Mesendoderm (in vitro differentiated cells): ENCODE measurements around the gene COLEC12.
A peak's percentile ranks its signal among the peaks of the same experiment; 100 is the strongest.

Experiments used
- DNase-seq: peaks from one replicate; pipeline ENCODE4 v3.0.0; 2013
- H2AK5ac ChIP-seq: 2 replicates; pipeline ENCODE4 v1.6.1; 2013; ENCODE audit warnings: low read length, inconsistent platforms
- H2BK120ac ChIP-seq: 2 replicates; pipeline ENCODE4 v1.6.1; 2013; ENCODE audit warnings: low read depth, mild to moderate bottlenecking, low read length, moderate library complexity, mixed read lengths
- H2BK15ac ChIP-seq: replicated peaks from 2 replicates; pipeline ENCODE4 v1.6.1; 2013; ENCODE audit warnings: low read depth, mild to moderate bottlenecking, moderate library complexity
- H2BK5ac ChIP-seq: 2 replicates; pipeline ENCODE4 v1.6.1; 2013; ENCODE audit warnings: low read length, inconsistent platforms
- H3K18ac ChIP-seq: 2 replicates; pipeline ENCODE4 v1.6.1; 2013; ENCODE audit warnings: mild to moderate bottlenecking, low read length, mixed read lengths
- H3K23ac ChIP-seq: one replicate; pipeline ENCODE4 v1.6.1; 2013; ENCODE audit warnings: low read length
- H3K27ac ChIP-seq: 2 replicates; pipeline ENCODE4 v1.5.1; 2013; ENCODE audit warnings: low read depth, mild to moderate bottlenecking, inconsistent platforms, low read length, moderate library complexity
- H3K27me3 ChIP-seq: 2 replicates; pipeline ENCODE4 v1.6.1; 2013; ENCODE audit warnings: low read length, control low read depth, mild to moderate bottlenecking, inconsistent platforms; ENCODE audit not compliant: insufficient read depth, poor library complexity
- H3K36me3 ChIP-seq: 2 replicates; pipeline ENCODE4 v1.6.1; 2013; ENCODE audit warnings: low read length, inconsistent platforms; ENCODE audit not compliant: control insufficient read depth, insufficient read depth
- H3K4ac ChIP-seq: one replicate; pipeline ENCODE4 v1.6.1; 2013; ENCODE audit warnings: low read depth, mild to moderate bottlenecking, low read length, moderate library complexity
- H3K4me1 ChIP-seq: 2 replicates; pipeline ENCODE4 v1.6.1; 2013; ENCODE audit warnings: low read depth, low read length, inconsistent platforms; ENCODE audit not compliant: control insufficient read depth
- H3K4me2 ChIP-seq: 2 replicates; pipeline ENCODE4 v1.6.1; 2013; ENCODE audit warnings: low read length
- H3K4me3 ChIP-seq: 2 replicates; pipeline ENCODE4 v1.5.1; 2013; ENCODE audit warnings: mild to moderate bottlenecking, low read length
- H3K56ac ChIP-seq: one replicate; pipeline ENCODE4 v1.6.1; 2013; ENCODE audit warnings: low read length
- H3K79me1 ChIP-seq: 2 replicates; pipeline ENCODE4 v1.6.1; 2013; ENCODE audit warnings: low read length, inconsistent platforms
- H3K79me2 ChIP-seq: 2 replicates; pipeline ENCODE4 v1.6.1; 2013; ENCODE audit warnings: mild to moderate bottlenecking, low read length; ENCODE audit not compliant: control insufficient read depth, insufficient read depth
- H3K9ac ChIP-seq: 2 replicates; pipeline ENCODE4 v1.6.1; 2013; ENCODE audit warnings: low read length, inconsistent platforms
- H4K5ac ChIP-seq: one replicate; pipeline ENCODE4 v1.6.1; 2013; ENCODE audit warnings: low read length
- H4K8ac ChIP-seq: one replicate; pipeline ENCODE4 v1.6.1; 2013; ENCODE audit warnings: low read depth, mild to moderate bottlenecking, control low read depth, low read length, moderate library complexity
- WGBS: extraction: QIAGEN DNeasy Blood & Tissue Kit; methylation state at CpG from one replicate; pipeline ENCODE4 v1.1.7; 2013; ENCODE audit warnings: low lambda C conversion rate, missing lambda C conversion rate; ENCODE audit not compliant: insufficient coverage; ENCODE audit errors: extremely low coverage; 5-methylcytosine and 5-hydroxymethylcytosine counted together

The COLEC12 gene

DNA sequence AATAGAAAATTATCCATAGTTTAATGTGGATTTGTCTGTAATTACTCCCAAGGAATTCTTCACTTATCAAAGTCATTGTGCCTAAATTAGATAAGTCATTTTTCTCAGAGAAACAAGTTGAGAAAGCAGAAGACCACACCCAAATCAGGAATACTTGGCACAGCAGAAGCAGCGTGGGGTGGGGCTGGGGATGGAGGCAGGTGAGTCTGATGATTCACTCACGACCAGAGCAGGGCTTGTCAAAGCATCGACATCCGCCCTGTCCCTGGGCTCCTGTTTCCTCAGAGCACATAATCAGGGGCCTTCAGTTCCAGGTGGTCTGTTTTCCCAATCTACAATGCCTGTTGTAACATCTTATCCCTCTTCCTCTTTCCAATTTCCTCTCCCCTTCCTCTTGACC lies 31.5 kb upstream of the COLEC12 start:
- no peaks in the 10 kb centered on the region for H3K27me3 ChIP-seq
- no peaks in the 10 kb centered on the region for H3K36me3 ChIP-seq
- H2BK120ac ChIP-seq, result no peak overlapping the region
- no peak overlapping the region for H2AK5ac ChIP-seq
- no peak overlapping the region for H3K4me2 ChIP-seq
- H4K8ac ChIP-seq, result no peak overlapping the region
- no peak overlapping the region for H2BK5ac ChIP-seq
- H3K79me2 ChIP-seq, result no peaks in the 10 kb centered on the region
- no CpG with 5 or more reads among the region's 4 CpGs for WGBS
- no peak overlapping the region for H3K4ac ChIP-seq
- no peak overlapping the region for H4K5ac ChIP-seq
- no peak overlapping the region for H3K56ac ChIP-seq
- H2BK15ac ChIP-seq, result no peak overlapping the region
- H3K79me1 ChIP-seq, result no peaks in the 10 kb centered on the region
- H3K18ac ChIP-seq, result no peak overlapping the region
- DNase-seq, result no peak
- no peak overlapping the region for H3K27ac ChIP-seq
- H3K4me1 ChIP-seq, result no peaks in the 10 kb centered on the region
- H3K4me3 ChIP-seq, result no peak overlapping the region
- no peak overlapping the region for H3K23ac ChIP-seq
- H3K9ac ChIP-seq, result no peak overlapping the region

DNA sequence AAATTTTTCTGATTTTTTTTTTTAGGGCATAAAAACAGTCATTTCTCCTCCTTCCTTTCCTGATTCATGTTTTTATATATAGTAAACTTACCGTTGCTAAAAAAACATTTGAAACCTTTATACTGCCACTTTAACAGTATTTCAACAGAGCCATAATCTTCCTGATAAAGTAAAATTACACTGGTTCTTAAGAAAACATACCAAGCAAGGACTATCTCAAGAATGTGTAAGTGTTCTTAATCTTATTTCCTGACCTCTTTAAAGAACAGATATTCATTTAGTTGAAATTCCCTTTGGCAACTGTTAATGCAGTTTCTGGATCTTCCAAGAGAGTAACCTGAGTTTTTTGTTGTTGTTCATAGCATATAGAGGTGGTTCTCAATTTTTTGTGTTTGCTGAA lies 26.6 kb upstream of the COLEC12 start:
- Histone ChIP-seq H2AK5ac (no peak overlapping the region), H3K79me2 (no peaks in the 10 kb centered on the region), H3K9ac (no peak overlapping the region), H4K5ac (no peak overlapping the region), H3K4me1 (no peaks in the 10 kb centered on the region), H3K27ac (no peak overlapping the region), H3K56ac (no peak overlapping the region), H2BK15ac (no peak overlapping the region), H3K36me3 (no peaks in the 10 kb centered on the region), H3K4me2 (no peak overlapping the region), H3K23ac (no peak overlapping the region), H3K27me3 (no peaks in the 10 kb centered on the region), H2BK5ac (no peak overlapping the region), H3K4me3 (no peak overlapping the region), H3K18ac (no peak overlapping the region), H3K4ac (no peak overlapping the region), H2BK120ac (no peak overlapping the region), H3K79me1 (no peaks in the 10 kb centered on the region), H4K8ac (no peak overlapping the region)
- DNase-seq, result peak; percentile 38
- WGBS, result no CpG with 5 or more reads among the region's 1 CpG

DNA sequence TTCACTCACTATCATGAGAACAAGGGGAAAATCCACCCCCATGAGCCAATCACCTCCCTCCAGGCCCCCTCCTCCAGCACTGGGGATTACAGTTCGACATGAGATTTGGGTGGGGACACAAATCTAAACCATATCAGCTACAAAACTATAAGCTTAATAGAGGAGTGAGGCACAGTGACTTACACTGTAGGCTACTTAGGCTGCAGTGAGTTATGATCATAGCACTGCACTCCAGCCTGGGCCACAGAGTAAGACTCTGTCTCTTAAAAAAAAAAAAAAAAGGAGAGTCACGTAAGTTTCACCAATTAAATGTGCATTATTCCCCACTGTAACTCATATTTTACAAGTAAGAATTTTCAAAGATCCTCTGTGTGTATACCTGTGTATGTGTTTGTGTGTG lies 26.2 kb upstream of the COLEC12 start:
- Histone ChIP-seq H3K4me1 (no peaks in the 10 kb centered on the region), H3K79me2 (no peaks in the 10 kb centered on the region), H3K27me3 (no peaks in the 10 kb centered on the region), H3K56ac (no peak overlapping the region), H3K27ac (no peak overlapping the region), H3K4me2 (no peak overlapping the region), H2BK5ac (no peak overlapping the region), H2BK120ac (no peak overlapping the region), H3K79me1 (no peaks in the 10 kb centered on the region), H3K4me3 (no peak overlapping the region), H3K23ac (no peak overlapping the region), H4K5ac (no peak overlapping the region), H3K18ac (no peak overlapping the region), H3K36me3 (no peaks in the 10 kb centered on the region), H2BK15ac (peak overlapping the region; percentile 64), H4K8ac (no peak overlapping the region), H3K4ac (no peak overlapping the region), H3K9ac (no peak overlapping the region), H2AK5ac (no peak overlapping the region)
- no CpG with 5 or more reads among the region's 2 CpGs for WGBS
- DNase-seq, result no peak

- no peak for DNase-seq
- H3K4ac ChIP-seq, result peak overlapping the region; percentile 36
- H3K36me3 ChIP-seq, result no peaks in the 10 kb centered on the region
- peak overlapping the region; percentile 50 for H3K56ac ChIP-seq
- no peaks in the 10 kb centered on the region for H3K27me3 ChIP-seq
- peak overlapping the region; percentile 44 for H2BK5ac ChIP-seq
- no peak overlapping the region for H3K23ac ChIP-seq
- H4K5ac ChIP-seq, result no peak overlapping the region
- no peak overlapping the region for H3K9ac ChIP-seq
- peak overlapping the region; percentile 45 for H3K18ac ChIP-seq
- H3K4me3 ChIP-seq, result no peak overlapping the region
- H2BK120ac ChIP-seq, result peak overlapping the region; percentile 64
- H3K79me2 ChIP-seq, result no peaks in the 10 kb centered on the region
- no peak overlapping the region for H3K4me2 ChIP-seq
- peak overlapping the region; percentile 60 for H2AK5ac ChIP-seq
- no peak overlapping the region for H2BK15ac ChIP-seq
- no CpG with 5 or more reads among the region's 6 CpGs for WGBS
- H3K4me1 ChIP-seq, result no peaks in the 10 kb centered on the region
- no peak overlapping the region for H4K8ac ChIP-seq
- no peak overlapping the region for H3K27ac ChIP-seq
- no peaks in the 10 kb centered on the region for H3K79me1 ChIP-seq
Observed at GRCh38 chr18:525036-525797, 24.7 kb upstream of the COLEC12 start.

- no peak overlapping the region for H3K18ac ChIP-seq
- no peak overlapping the region for H3K23ac ChIP-seq
- H3K4me2 ChIP-seq, result no peak overlapping the region
- H2BK15ac ChIP-seq, result no peak overlapping the region
- H3K4ac ChIP-seq, result no peak overlapping the region
- H4K5ac ChIP-seq, result no peak overlapping the region
- H3K4me3 ChIP-seq, result no peak overlapping the region
- no peaks in the 10 kb centered on the region for H3K79me2 ChIP-seq
- H3K9ac ChIP-seq, result no peak overlapping the region
- H3K79me1 ChIP-seq, result no peaks in the 10 kb centered on the region
- H3K27ac ChIP-seq, result no peak overlapping the region
- no peak overlapping the region for H2AK5ac ChIP-seq
- H2BK120ac ChIP-seq, result no peak overlapping the region
- no peak overlapping the region for H4K8ac ChIP-seq
- no peaks in the 10 kb centered on the region for H3K4me1 ChIP-seq
- H3K36me3 ChIP-seq, result no peaks in the 10 kb centered on the region
- DNase-seq, result no peak
- no peaks in the 10 kb centered on the region for H3K27me3 ChIP-seq
- no peak overlapping the region for H3K56ac ChIP-seq
- H2BK5ac ChIP-seq, result no peak overlapping the region
Observed at GRCh38 chr18:524466-524865, 24.0 kb upstream of the COLEC12 start.

- no CpG with 5 or more reads among the region's 4 CpGs for WGBS
- H3K4me3 ChIP-seq, result no peak overlapping the region
Observed at GRCh38 chr18:523561-523960, 23.1 kb upstream of the COLEC12 start.

More at GRCh38 chr18:523561-523960, 23.1 kb upstream of the COLEC12 start:
- Histone ChIP-seq H2BK15ac (no peak overlapping the region), H3K56ac (no peak overlapping the region), H2BK5ac (no peak overlapping the region), H2BK120ac (no peak overlapping the region), H3K36me3 (no peaks in the 10 kb centered on the region), H3K79me2 (no peaks in the 10 kb centered on the region), H3K79me1 (no peaks in the 10 kb centered on the region), H3K18ac (no peak overlapping the region), H3K4ac (no peak overlapping the region), H4K5ac (no peak overlapping the region), H3K4me1 (no peaks in the 10 kb centered on the region), H3K27ac (no peak overlapping the region), H2AK5ac (no peak overlapping the region), H3K4me2 (no peak overlapping the region), H4K8ac (no peak overlapping the region), H3K27me3 (no peaks in the 10 kb centered on the region), H3K23ac (no peak overlapping the region), H3K9ac (no peak overlapping the region)
- DNase-seq, result peak; percentile 64
